SK-N-MC (cell line): Measurements from ENCODE around the gene POLD4.

ENCODE experiments used
- EZH2 ChIP-seq: fragments of 200-600 bp; sonication (generic); IDR thresholded peaks from one replicate; pipeline ENCODE4 v1.6.1; 2017; ENCODE audit warnings: antibody characterized with exemption
- POLR2AphosphoS5 ChIP-seq: IDR thresholded peaks from 2 replicates; pipeline ENCODE4 v1.6.1; 2012; ENCODE audit warnings: mild to moderate bottlenecking, low read depth, low read length, borderline replicate concordance

DNA sequence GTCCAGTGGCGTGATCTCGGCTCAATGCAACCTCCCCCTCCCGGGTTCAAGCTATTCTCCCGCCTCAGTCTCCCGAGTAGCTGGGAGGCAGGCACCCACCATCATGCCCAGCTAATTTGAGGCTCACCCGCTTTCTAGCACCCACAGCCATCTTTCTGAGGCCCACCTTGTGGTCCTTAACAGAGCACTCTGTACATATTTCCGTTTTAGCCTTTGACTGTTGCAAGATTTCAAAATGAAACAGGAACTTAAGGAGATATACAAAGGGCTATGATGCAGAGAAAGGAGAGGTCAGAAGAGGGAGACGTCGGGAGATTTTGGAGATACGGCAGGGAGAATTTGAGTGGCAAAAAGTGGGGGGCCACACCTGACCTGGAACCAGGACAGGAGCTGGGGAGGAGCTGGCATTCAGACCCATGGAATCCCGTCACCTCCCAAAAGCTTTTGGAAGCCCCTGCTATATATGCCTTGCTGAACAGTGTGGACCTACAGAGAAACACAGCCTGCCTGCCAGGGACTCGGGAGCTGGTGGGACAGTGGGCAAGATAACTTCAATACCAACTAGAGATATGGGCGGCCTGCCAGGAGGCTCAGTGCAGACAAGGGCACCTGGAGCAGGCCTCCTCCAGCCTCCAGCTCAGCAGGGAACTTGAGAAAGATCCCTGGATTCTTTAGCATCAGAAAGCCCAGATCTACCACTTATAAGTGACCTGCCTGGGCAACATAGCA is 28.1 kb upstream of the POLD4 start:
- TF ChIP-seq EZH2: no peak
- no peak for TF ChIP-seq POLR2AphosphoS5
